HepG2 (cell line): ENCODE results near the gene SIAH2. TPM values are rescaled to one million over a fixed set of nuclear protein-coding genes. Genes with fewer than 3 reads are reported as not detected.
A peak's percentile ranks its signal among the peaks of the same experiment; 100 is the strongest.

Experiments
- ATAC-seq: fragments of 200-7000 bp; cut with Tn5 transposase; 3 replicates; pipeline ENCODE4 v1.9.1; 2020; ENCODE audit warnings: mild to moderate bottlenecking, moderate library complexity
- BruUV-seq: library from RNA; stranded (reverse); fragments of 400-500 nt; replicated peaks from 2 replicates; lab custom pipeline; 2021; lab: Mats Ljungman, UMichigan
- CTCF ChIA-PET: fragments of 300-600 bp; formaldehyde crosslinking; extraction: SDS; loops from one replicate; lab custom pipeline; 2021; ENCODE audit warnings: low total read pairs, inconsistent platforms, low intra/inter-chr PET ratio; lab: Yijun Ruan, JAX
- POLR2A ChIA-PET: fragments of 350-600 bp; sonication (Branson Sonifier 250); formaldehyde crosslinking; loops from one replicate; lab custom pipeline; 2020; ENCODE audit warnings: antibody characterized with exemption, inconsistent platforms; lab: Yijun Ruan, JAX
- DNase-seq: peaks from one replicate; pipeline ENCODE4 v3.0.0-alpha.2; 2015; ENCODE audit warnings: low spot score
- FAIRE-seq: peaks from 3 replicates; lab custom pipeline; 2011; peaks lifted over from hg19 to GRCh38; lab: Jason Lieb, UNC
- H2AFZ ChIP-seq: one replicate; pipeline ENCODE4 v1.6.1; 2011; ENCODE audit warnings: low read length, inconsistent platforms
- H3K27ac ChIP-seq: fragments of 300-600 bp; 3 replicates; pipeline ENCODE4 v1.8.0; 2011; ENCODE audit warnings: mixed run types, mild to moderate bottlenecking, mixed read lengths, low read length, inconsistent platforms; ENCODE audit not compliant: insufficient read depth; ENCODE audit errors: extremely low read length
- H3K27me3 ChIP-seq, 2 experiments: fragments of 200-600 bp in 1 of 2; 2 replicates in 1 of 2; 3 replicates in 1 of 2; pipeline versions ENCODE4 v1.6.0 to v1.8.0; 2011; ENCODE audit warnings: low read length in 2 of 2, mild to moderate bottlenecking in 2 of 2, moderate library complexity in 2 of 2, inconsistent platforms in 1 of 2; ENCODE audit not compliant: insufficient read depth in 2 of 2, control insufficient read depth in 1 of 2
- H3K36me3 ChIP-seq, 2 experiments: fragments of 200-600 bp in 1 of 2; replicated peaks in 1 of 2; 2 replicates in 1 of 2; 3 replicates in 1 of 2; pipeline versions ENCODE4 v1.5.1 to v1.8.0; 2011; ENCODE audit warnings: low read length in 2 of 2, inconsistent platforms in 1 of 2; ENCODE audit not compliant: insufficient read depth in 2 of 2, control insufficient read depth in 1 of 2
- H3K4me1 ChIP-seq: 2 replicates; pipeline ENCODE4 v1.5.1; 2012; ENCODE audit warnings: low read length, inconsistent platforms; ENCODE audit not compliant: insufficient read depth
- H3K4me2 ChIP-seq: 2 replicates; pipeline ENCODE4 v1.6.0; 2011; ENCODE audit warnings: low read depth, low read length, inconsistent platforms
- H3K4me3 ChIP-seq, 3 experiments: fragments of 200-600 bp in 1 of 3; sonication (generic), shearing (Covaris generic) in 1 of 3; replicated peaks in 1 of 3; 2 replicates each; pipeline ENCODE4 v1.5.1; 2011 to 2016; ENCODE audit warnings: low read length in 3 of 3, inconsistent platforms in 2 of 3, low read depth in 2 of 3, mild to moderate bottlenecking in 2 of 3, control low read depth in 1 of 3, mixed read lengths in 1 of 3; ENCODE audit not compliant: insufficient read depth in 1 of 3
- H3K79me2 ChIP-seq: one replicate; pipeline ENCODE4 v1.6.1; 2011; ENCODE audit warnings: low read length, inconsistent platforms; ENCODE audit not compliant: insufficient read depth
- H3K9ac ChIP-seq: 2 replicates; pipeline ENCODE4 v1.6.0; 2011; ENCODE audit warnings: mild to moderate bottlenecking, low read depth, low read length, inconsistent platforms; ENCODE audit not compliant: insufficient read depth
- H3K9me3 ChIP-seq: 2 replicates; pipeline ENCODE4 v1.5.1; 2012; ENCODE audit warnings: mild to moderate bottlenecking, low read length
- H4K20me1 ChIP-seq: 2 replicates; pipeline ENCODE4 v1.6.0; 2011; ENCODE audit warnings: inconsistent platforms, mild to moderate bottlenecking, low read length, moderate library complexity; ENCODE audit not compliant: insufficient read depth
- FOXC1 ChIP-seq: sonication (generic); formaldehyde crosslinking; IDR thresholded peaks from 2 replicates; pipeline ENCODE4 v1.8.0; 2022; ENCODE audit warnings: mild to moderate bottlenecking, missing genetic modification reagents, borderline replicate concordance
- MXD1 ChIP-seq: sonication (generic); formaldehyde crosslinking; IDR thresholded peaks from 2 replicates; pipeline ENCODE4 v1.4.0; 2020; ENCODE audit warnings: mild to moderate bottlenecking, missing genetic modification reagents
- POLR2A ChIP-seq, 2 experiments: IDR thresholded peaks; 2 replicates each; pipeline ENCODE4 v1.6.1; 2011; ENCODE audit warnings: low read depth in 2 of 2, low read length in 2 of 2, mild to moderate bottlenecking in 1 of 2, moderate library complexity in 1 of 2; ENCODE audit not compliant: insufficient read depth in 1 of 2
- POLR2G ChIP-seq: fragments of 200-400 bp; formaldehyde crosslinking; IDR thresholded peaks from 2 replicates; pipeline ENCODE4 v1.6.1; 2018; ENCODE audit warnings: mild to moderate bottlenecking, low read depth, low read length, moderate library complexity
- RBM22 ChIP-seq: fragments of 200-400 bp; formaldehyde crosslinking; optimal IDR thresholded peaks from 2 replicates; pipeline ENCODE3; 2017; ENCODE audit warnings: mild to moderate bottlenecking, low read length, moderate library complexity
- SMAD3 ChIP-seq: sonication (generic); formaldehyde crosslinking; IDR thresholded peaks from 2 replicates; pipeline ENCODE4 v1.4.0; 2020; ENCODE audit warnings: missing genetic modification reagents
- SOX6 ChIP-seq, 2 experiments: fragments of 450-650 bp in 1 of 2; sonication (generic) in 1 of 2; formaldehyde crosslinking in 1 of 2; IDR thresholded peaks; 2 replicates each; pipeline versions ENCODE4 v1.4.0 to v1.6.1; 2017 to 2020; ENCODE audit warnings: antibody characterized with exemption in 1 of 2, mild to moderate bottlenecking in 1 of 2, missing genetic modification reagents in 1 of 2
- ZKSCAN8 ChIP-seq: IDR thresholded peaks from 2 replicates; pipeline ENCODE4 v1.6.1; 2016; ENCODE audit warnings: borderline replicate concordance, missing genetic modification reagents, missing compliant biosample characterization
- ZMYM3 ChIP-seq: sonication (generic); formaldehyde crosslinking; IDR thresholded peaks from 2 replicates; pipeline ENCODE4 v1.5.1; 2020; ENCODE audit warnings: mild to moderate bottlenecking, missing genetic modification reagents
- ZNF264 ChIP-seq: sonication (generic); formaldehyde crosslinking; IDR thresholded peaks from 2 replicates; pipeline ENCODE4 v1.4.0; 2020; ENCODE audit warnings: missing genetic modification reagents
- WGBS: methylation state at CpG from one replicate; pipeline ENCODE4 v1.1.6; 2017; ENCODE audit warnings: low lambda C conversion rate; 5-methylcytosine and 5-hydroxymethylcytosine counted together
- in situ Hi-C: cut with HindIII; loops from 2 replicates; pipeline ENCODE4 v1.10.0; 2017; ENCODE audit warnings: low pct_unique_long_range_greater_than_20kb; ENCODE audit not compliant: extremely low pct_ligation_motif_present
- intact Hi-C: fragments of 100-400 bp; cut with micrococcal nuclease; formaldehyde crosslinking; loops from one replicate; pipeline ENCODE4 v1.10.0; 2022; ENCODE audit not compliant: unreplicated experiment
- polyA plus RNA-seq, 8 experiments: library from polyadenylated mRNA; depleted of rRNA in 3 of 8; stranded (reverse) in 7 of 8; unstranded in 1 of 8; fragments of >200 nt; fragmentation: Illumina TruSeq in 4 of 8; extraction: Trizol in 4 of 8; gene quantifications; 2 replicates each; pipeline versions ENCODE4 v1.2.1 to v1.2.3, GENCODE V29; 2011 to 2016; ENCODE audit warnings: low read depth in 4 of 8, missing spikeins in 1 of 8, mixed read lengths in 1 of 8; ENCODE audit not compliant: insufficient read depth in 1 of 8
- total RNA-seq, 5 experiments: library from RNA; depleted of rRNA; stranded (reverse); fragments of >200 nt; fragmentation: Illumina TruSeq; extraction: Trizol; gene quantifications; 2 replicates each; pipeline ENCODE4 v1.2.3, GENCODE V29; 2016; ENCODE audit warnings: low read depth in 1 of 5
- TF ChIP-seq, protein P1 (sequence below): IDR thresholded peaks from 2 replicates; pipeline ENCODE4 v1.6.1; 2012; ENCODE audit warnings: low read depth, low read length, improper control_type of control experiment

The SIAH2 gene
- total and polyA plus RNA-seq, 2 of the 13 experiments (the other 11 are each of a cell fraction or from before 2014, with no cell fraction given) = 71.8 to 117 TPM

- 76% methylated on average over 3 of the region's 3 CpGs for WGBS
- Histone ChIP-seq H3K27me3 (no peaks in the 10 kb centered on the region), H3K9ac (no peak overlapping the region), H3K4me2 (0 out of 2 replicates have a peak overlapping the region, but pooled peaks have one; percentile 26), H3K4me3 (no peak overlapping the region), H3K36me3 (peaks cover 12 to 52% of the 10 kb centered on the region in 2 experiments), H4K20me1 (peaks cover 80% of the 10 kb centered on the region), H3K79me2 (peaks cover 93% of the 10 kb centered on the region), H3K4me1 (peaks cover 97% of the 10 kb centered on the region), H2AFZ (no peak overlapping the region), H3K27ac (peak overlapping the region; percentile 25), H3K9me3 (no peaks in the 10 kb centered on the region)
- no peak for FAIRE-seq
- no peak for DNase-seq
- in situ Hi-C loops (no loop called here), intact Hi-C loops (no loop called here)
- TF ChIP-seq MXD1 (CRISPR knock-in tag) (no peak), RBM22 (peak; percentile 74), ZKSCAN8 (CRISPR knock-in tag) (no peak), SMAD3 (no peak), ZNF264 (CRISPR knock-in tag) (no peak)
- ChIA-PET POLR2A (interaction anchor here (1.1 to 6.4 kb wide), 4 partner anchors 8 to 20 kb away, joined by 3 to 76 read pairs (median 3); partner anchors contain the start of gene SIAH2), CTCF (no interaction called here)
- ATAC-seq = no peak
- BruUV-seq = no TSS peak
Observed at GRCh38 chr3:150754896-150755295, 8.1 kb downstream of the SIAH2 start.

DNA sequence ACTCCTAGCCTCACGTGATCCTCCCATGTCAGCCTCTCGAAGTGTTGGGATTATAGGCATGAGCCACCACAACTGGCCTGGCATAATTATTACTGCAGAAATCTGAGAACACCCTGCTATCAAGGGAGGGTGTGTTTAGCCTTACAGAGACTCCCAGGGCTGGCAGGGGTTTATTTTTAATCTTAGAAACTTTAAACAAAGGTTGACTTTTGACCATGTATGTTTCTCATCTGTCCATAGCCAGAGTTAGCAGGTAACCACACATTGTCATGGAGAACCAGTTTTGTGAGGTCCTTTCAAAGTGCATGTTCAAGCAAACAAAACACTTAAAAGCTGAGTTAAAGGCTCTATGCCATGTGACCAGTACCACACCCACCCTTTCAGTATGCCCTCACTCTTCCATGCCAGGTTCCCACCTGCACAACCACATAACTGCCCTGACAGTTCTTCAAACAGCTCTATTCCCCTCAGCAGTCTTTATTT is 11.1 kb downstream of the SIAH2 start:
- Histone ChIP-seq H3K4me2 (peak overlapping the region; percentile 16; the same call in 1 of the 2 replicates), H3K79me2 (peaks cover 97% of the 10 kb centered on the region), H3K27ac (peak overlapping the region; percentile 27), H3K9ac (no peak overlapping the region), H3K4me3 (no peak overlapping the region), H3K4me1 (peaks cover 97% of the 10 kb centered on the region), H2AFZ (no peak overlapping the region), H3K9me3 (no peaks in the 10 kb centered on the region), H4K20me1 (peaks cover 86% of the 10 kb centered on the region), H3K36me3 (peaks cover 10 to 48% of the 10 kb centered on the region in 2 experiments), H3K27me3 (no peaks in the 10 kb centered on the region)
- in situ Hi-C loops = no loop called here
- intact Hi-C loops = no loop called here
- TF ChIP-seq FOXC1 (CRISPR knock-in tag) (no peak), SOX6 (IDR thresholded peaks at IDR 0.05) (no peak), SOX6 (CRISPR knock-in tag; IDR thresholded peaks at IDR 0.05) (peak; percentile 17; the same call in 1 of the 2 replicates), POLR2G (peak; percentile 15; the same call in 1 of the 2 replicates), POLR2A (IDR thresholded peaks at IDR 0.05; ENCODE audit: insufficient read depth in 1 of 2, low read depth in 2 of 2, low read length in 2 of 2) (0 out of 4 replicates have a peak, but pooled peaks of 1 of the 2 experiments have one; percentile 18), ZMYM3 (CRISPR knock-in tag) (no peak)
- TF ChIP-seq, protein P1, sequence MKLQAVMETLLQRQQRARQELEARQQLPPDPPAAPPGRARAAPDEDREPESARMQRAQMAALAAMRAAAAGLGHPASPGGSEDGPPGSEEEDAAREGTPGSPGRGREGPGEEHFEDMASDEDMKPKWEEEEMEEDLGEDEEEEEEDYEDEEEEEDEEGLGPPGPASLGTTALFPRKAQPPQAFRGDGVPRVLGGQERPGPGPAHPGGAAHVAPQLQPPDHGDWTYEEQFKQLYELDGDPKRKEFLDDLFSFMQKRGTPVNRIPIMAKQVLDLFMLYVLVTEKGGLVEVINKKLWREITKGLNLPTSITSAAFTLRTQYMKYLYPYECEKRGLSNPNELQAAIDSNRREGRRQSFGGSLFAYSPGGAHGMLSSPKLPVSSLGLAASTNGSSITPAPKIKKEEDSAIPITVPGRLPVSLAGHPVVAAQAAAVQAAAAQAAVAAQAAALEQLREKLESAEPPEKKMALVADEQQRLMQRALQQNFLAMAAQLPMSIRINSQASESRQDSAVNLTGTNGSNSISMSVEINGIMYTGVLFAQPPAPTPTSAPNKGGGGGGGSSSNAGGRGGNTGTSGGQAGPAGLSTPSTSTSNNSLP = no peak
- POLR2A ChIA-PET = interaction anchor here (3.1 to 6.4 kb wide), 2 partner anchors 11 to 15 kb away, joined by 15 to 76 read pairs; partner anchors contain the start of gene SIAH2
- peak; percentile 26 for ATAC-seq
- WGBS = 94% methylated on average over 2 of the region's 2 CpGs
- CTCF ChIA-PET = no interaction called here
- peak; percentile 4 for FAIRE-seq
- BruUV-seq = no TSS peak
- peak; percentile 38 for DNase-seq
